Gastrocnemius medialis (tissue), 4 donors: ENCODE results near the gene ATAD3C. TPM values are rescaled to one million over a fixed set of nuclear protein-coding genes. Genes with fewer than 3 reads are reported as not detected.
A peak's percentile ranks its signal among the peaks of the same experiment; 100 is the strongest.
"Not testable (repeated sequence)": the region's sequence is repeated elsewhere in the genome, so short reads cannot be mapped to it uniquely, and the experiment has no call there.

Experiments used
- ATAC-seq, 2 donors: fragments of 150-250 bp; one replicate each; pipeline ENCODE4 v1.9.1; 2016
- DNase-seq, 2 donors: peaks; one replicate each; pipeline ENCODE4 v3.0.0-alpha.2; 2019
- H3K27ac ChIP-seq, 4 donors: fragments of 200-600 bp; sonication (generic); 1 replicate in 1 of 4; 2 replicates in 3 of 4; pipeline ENCODE4 v1.5.1; 2016 to 2018; ENCODE audit warnings: mild to moderate bottlenecking in 2 of 4, moderate library complexity in 1 of 4
- H3K27me3 ChIP-seq, 3 donors: fragments of 200-600 bp; sonication (generic) in 2 of 3; 1 replicate in 1 of 3; 2 replicates in 2 of 3; pipeline versions ENCODE4 v1.5.1 to v1.6.0; 2016 to 2019; ENCODE audit warnings: mild to moderate bottlenecking in 1 of 3, moderate library complexity in 1 of 3
- H3K36me3 ChIP-seq, 2 donors: fragments of 200-600 bp; sonication (generic) in 1 of 2; one replicate each; pipeline ENCODE4 v1.5.1; 2017 to 2018
- H3K4me1 ChIP-seq, 2 donors: fragments of 200-600 bp; sonication (generic) in 1 of 2; one replicate each; pipeline ENCODE4 v1.5.1; 2016 to 2017; ENCODE audit warnings: mild to moderate bottlenecking in 2 of 2
- H3K4me3 ChIP-seq, 4 donors: fragments of 200-600 bp; sonication (generic) in 3 of 4; 1 replicate in 1 of 4; 2 replicates in 3 of 4; pipeline ENCODE4 v1.5.1; 2016 to 2019; ENCODE audit warnings: mild to moderate bottlenecking in 2 of 4
- H3K9me3 ChIP-seq, 3 donors: fragments of 200-600 bp; sonication (generic) in 2 of 3; 1 replicate in 1 of 3; 2 replicates in 2 of 3; pipeline ENCODE4 v1.5.1; 2016 to 2019
- CTCF ChIP-seq, 5 experiments: fragments of 450-650 bp in 3 of 5; fragments of 200-600 bp in 2 of 5; sonication (generic) in 2 of 5; IDR thresholded peaks in 4 of 5; conservative IDR thresholded peaks in 1 of 5; 1 replicate in 4 of 5; 2 replicates in 1 of 5; pipeline ENCODE4 v1.5.1; 2016 to 2019; ENCODE audit warnings: antibody characterized with exemption in 5 of 5, mild to moderate bottlenecking in 3 of 5, moderate library complexity in 3 of 5
- POLR2A ChIP-seq, 2 donors: fragments of 450-650 bp; IDR thresholded peaks; one replicate each; pipeline ENCODE4 v1.6.1; 2017; ENCODE audit warnings: antibody characterized with exemption in 2 of 2, mild to moderate bottlenecking in 2 of 2, moderate library complexity in 2 of 2
- in situ Hi-C, 4 donors: fragments of 200-750 bp; cut with MboI; loops; one replicate each; pipeline versions ENCODE4 v1.15.0 to v1.8.0; 2017; ENCODE audit warnings: low sequenced_read_pairs in 4 of 4
- intact Hi-C: fragments of 100-400 bp; cut with DNase I; formaldehyde crosslinking; loops from one replicate; pipeline ENCODE4 v1.15.1; 2023; ENCODE audit warnings: low total_unique reads
- total RNA-seq, 4 donors: library from RNA; depleted of rRNA; stranded (reverse); fragments of >200 nt; gene quantifications; one replicate each; pipeline versions ENCODE4 v1.1.0 to v1.2.3, GENCODE V29; 2016

ATAD3C gene
- total RNA-seq, 4 donors from 2014 or later: 0.07 TPM; not detected in 3

- Histone ChIP-seq H3K27ac (peak overlapping the region; percentile 83 to 94 (median 86)), H3K4me3 (peak overlapping the region; percentile 33 to 43 (median 38)), H3K4me1 (peaks cover 6 to 21% of the 10 kb centered on the region in 2 donors)
- in situ Hi-C loops, H3K27me3 ChIP-seq, H3K9me3 ChIP-seq, H3K36me3 ChIP-seq: not testable (repeated sequence)
- ATAC-seq: peak; percentile 37 to 46
- TF ChIP-seq CTCF (IDR thresholded peaks at IDR 0.05 in 4 of 5, conservative IDR thresholded peaks at IDR 0.05 in 1 of 5): peak; percentile 61 to 87 (median 79)
- TF ChIP-seq POLR2A (IDR thresholded peaks at IDR 0.05): peak; percentile 66 to 71
- intact Hi-C loops: loop anchor here (5.0 to 10.0 kb wide), 2 partner anchors 130 to 158 kb away; partner anchors contain the start of genes AURKAIP1 and DVL1
- DNase-seq: peak; percentile 47 to 88
Measured at GRCh38 chr1:1504777-1505365, 55.4 kb downstream of the ATAD3C start.

- Histone ChIP-seq H3K27ac (peak overlapping the region; percentile 83 to 94 (median 86)), H3K4me1 (peaks cover 6 to 21% of the 10 kb centered on the region in 2 donors), H3K4me3 (peak overlapping the region; percentile 33 to 43 (median 38))
- H3K9me3 ChIP-seq, H3K36me3 ChIP-seq, in situ Hi-C loops, H3K27me3 ChIP-seq: not testable (repeated sequence)
- peak; percentile 16 to 76 for DNase-seq
- TF ChIP-seq POLR2A (IDR thresholded peaks at IDR 0.05) (peak in 1 of 2 donors; percentile 15), CTCF (IDR thresholded peaks at IDR 0.05 in 4 of 5, conservative IDR thresholded peaks at IDR 0.05 in 1 of 5) (peak in 3 of 5 experiments; percentile 28 to 53 (median 40))
- peak; percentile 64 to 67 for ATAC-seq
- intact Hi-C loops: loop anchor here (5.0 to 10.0 kb wide), 2 partner anchors 131 to 158 kb away; partner anchors contain the start of genes AURKAIP1 and DVL1
Measured at GRCh38 chr1:1505366-1505798, 55.9 kb downstream of the ATAD3C start.

GRCh38 chr1:1505801-1506200, 56.3 kb downstream of the ATAD3C start:
- DNase-seq: peak in 1 of 2 donors; percentile 31
- intact Hi-C loops: loop anchor here (5.0 to 10.0 kb wide), 2 partner anchors 131 to 158 kb away; partner anchors contain the start of genes AURKAIP1 and DVL1
- H3K27me3 ChIP-seq, H3K36me3 ChIP-seq, ATAC-seq, H3K9me3 ChIP-seq, in situ Hi-C loops: not testable (repeated sequence)
- peak overlapping the region in 2 of 4 donors; percentile 33 to 43 for H3K4me3 ChIP-seq
- H3K27ac ChIP-seq: peak overlapping the region; percentile 83 to 94 (median 86)
- peaks cover 9 to 24% of the 10 kb centered on the region in 2 donors for H3K4me1 ChIP-seq

- Histone ChIP-seq H3K4me1 (peaks cover 12 to 27% of the 10 kb centered on the region in 2 donors), H3K27me3 (no peaks in the 10 kb centered on the region), H3K36me3 (no peaks in the 10 kb centered on the region), H3K4me3 (no peak overlapping the region), H3K9me3 (no peaks in the 10 kb centered on the region), H3K27ac (no peak overlapping the region)
- TF ChIP-seq POLR2A (IDR thresholded peaks at IDR 0.05): no peak
- no peak for TF ChIP-seq CTCF (IDR thresholded peaks at IDR 0.05 in 4 of 5, conservative IDR thresholded peaks at IDR 0.05 in 1 of 5)
- intact Hi-C loops: loop anchor here (5.0 to 10.0 kb wide), 2 partner anchors 133 to 160 kb away; partner anchors contain the start of genes AURKAIP1 and DVL1
- no peak for DNase-seq
- in situ Hi-C loops: no loop called here
- no peak for ATAC-seq
Measured at GRCh38 chr1:1507305-1507704, 57.8 kb downstream of the ATAD3C start.

- TF ChIP-seq POLR2A (IDR thresholded peaks at IDR 0.05): peak in 1 of 2 donors; percentile 13
- DNase-seq: peak in 1 of 2 donors; percentile 64
Measured at GRCh38 chr1:1508775-1509464, 59.4 kb downstream of the ATAD3C start.

GRCh38 chr1:1509465-1509850, 60.0 kb downstream of the ATAD3C start:
- intact Hi-C loops: loop anchor here (5.0 to 10.0 kb wide), 2 partner anchors 135 to 162 kb away; partner anchors contain the start of genes AURKAIP1 and DVL1
- in situ Hi-C loops: not testable (repeated sequence)
- H3K27ac ChIP-seq: peak overlapping the region in 2 of 4 donors; percentile 74 to 82

More at GRCh38 chr1:1508775-1509464, 59.4 kb downstream of the ATAD3C start:
- intact Hi-C loops: loop anchor here (5.0 to 10.0 kb wide), 2 partner anchors 134 to 162 kb away; partner anchors contain the start of genes AURKAIP1 and DVL1
- ATAC-seq: peak; percentile 31 to 45
- peak overlapping the region; percentile 69 to 82 (median 72) for H3K27ac ChIP-seq
- H3K9me3 ChIP-seq, in situ Hi-C loops, H3K36me3 ChIP-seq, H3K27me3 ChIP-seq: not testable (repeated sequence)
- peak overlapping the region in 3 of 4 donors; percentile 7 to 24 (median 16) for H3K4me3 ChIP-seq
- peaks cover 12 to 27% of the 10 kb centered on the region in 2 donors for H3K4me1 ChIP-seq

More at GRCh38 chr1:1509465-1509850, 60.0 kb downstream of the ATAD3C start:
- not testable (repeated sequence) for ATAC-seq, H3K4me3 ChIP-seq, H3K36me3 ChIP-seq, H3K27me3 ChIP-seq, DNase-seq, H3K9me3 ChIP-seq
- peaks cover 12 to 27% of the 10 kb centered on the region in 2 donors for H3K4me1 ChIP-seq
